HCT116 (cell line): Measurements from ENCODE around the gene SH2D7.

Experiments
- EZH2 ChIP-seq: fragments of 200-600 bp; sonication (generic); IDR thresholded peaks from 2 replicates; pipeline ENCODE4 v1.6.1; 2017; ENCODE audit warnings: antibody characterized with exemption, mixed run types
- POLR2A ChIP-seq: IDR thresholded peaks from 2 replicates; pipeline ENCODE4 v1.7.0; 2011; ENCODE audit warnings: borderline replicate concordance; ENCODE audit not compliant: insufficient read depth, insufficient read length; ENCODE audit errors: extremely low read depth
- POLR2AphosphoS5 ChIP-seq: IDR thresholded peaks from 2 replicates; pipeline ENCODE4 v1.6.1; 2011; ENCODE audit warnings: mild to moderate bottlenecking, low read depth, low read length, moderate library complexity
- RAD21 ChIP-seq: IDR thresholded peaks from 2 replicates; pipeline ENCODE4 v1.6.1; 2012; ENCODE audit warnings: low read depth, mild to moderate bottlenecking
- TCF7L2 ChIP-seq: IDR thresholded peaks from 2 replicates; pipeline ENCODE4 v1.7.0; 2011; ENCODE audit warnings: borderline replicate concordance, inconsistent platforms; ENCODE audit not compliant: insufficient read depth, insufficient read length; ENCODE audit errors: extremely low read depth
- YY1 ChIP-seq: IDR thresholded peaks from 2 replicates; pipeline ENCODE4 v1.6.1; 2011; ENCODE audit warnings: low read length, low read depth, moderate library complexity, mild to moderate bottlenecking; ENCODE audit not compliant: insufficient replicate concordance; ENCODE audit errors: extremely low read depth
- ZFX ChIP-seq: fragments of 450-650 bp; IDR thresholded peaks from 2 replicates; pipeline ENCODE4 v1.6.1; 2017
- TF ChIP-seq, protein P1 (sequence below): IDR thresholded peaks from 2 replicates; pipeline ENCODE4 v1.6.1; 2012
- TF ChIP-seq, protein P2 (sequence below), 3 experiments: fragments of 200-600 bp in 1 of 3; sonication (generic) in 1 of 3; IDR thresholded peaks in 2 of 3; conservative IDR thresholded peaks in 1 of 3; 2 replicates each; pipeline ENCODE4 v1.5.1; 2012 to 2017; ENCODE audit warnings: low read depth in 2 of 3, low read length in 2 of 3, antibody characterized with exemption in 1 of 3, borderline replicate concordance in 1 of 3, control low read depth in 1 of 3, mild to moderate bottlenecking in 1 of 3, mixed read lengths in 1 of 3, mixed run types in 1 of 3, moderate library complexity in 1 of 3; ENCODE audit not compliant: insufficient read depth in 1 of 3
- TF ChIP-seq, protein P3 (sequence below): IDR thresholded peaks from 2 replicates; pipeline ENCODE4 v1.6.1; 2012

DNA sequence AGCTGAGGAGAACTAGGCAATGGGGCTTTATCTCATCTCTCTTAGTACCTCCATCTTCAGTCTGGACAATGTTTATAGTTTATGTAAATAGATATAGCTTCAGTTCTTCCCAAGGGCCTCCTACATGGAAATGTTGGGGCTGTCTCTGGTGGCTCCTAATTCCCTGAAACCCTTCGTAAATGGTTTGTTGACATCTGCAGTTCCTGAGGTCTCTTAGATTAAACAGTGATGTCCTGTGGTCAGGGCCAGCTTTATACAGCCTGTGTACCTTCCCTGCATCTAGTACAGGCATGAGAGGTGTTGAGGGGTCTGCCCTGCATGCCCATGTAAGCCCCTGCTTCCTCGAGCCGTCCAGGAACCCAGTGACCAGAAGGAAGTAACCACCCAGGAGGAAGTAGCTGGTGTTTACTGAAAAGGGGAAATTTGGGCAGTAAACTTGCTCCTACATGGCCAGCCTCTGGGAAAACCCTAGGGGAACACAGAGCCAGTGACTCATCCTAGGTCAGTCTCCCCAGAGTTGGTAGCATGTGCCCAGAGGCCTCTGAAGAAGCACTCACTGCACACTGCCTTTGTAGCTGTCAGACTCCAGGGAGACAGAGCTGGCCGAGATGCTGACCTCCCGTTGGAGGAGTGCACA is 10.1 kb upstream of the SH2D7 start:
- TF ChIP-seq ZFX: no peak
- no peak for TF ChIP-seq EZH2
- TF ChIP-seq POLR2A: no peak
- TF ChIP-seq TCF7L2: no peak
- TF ChIP-seq, protein P1, sequence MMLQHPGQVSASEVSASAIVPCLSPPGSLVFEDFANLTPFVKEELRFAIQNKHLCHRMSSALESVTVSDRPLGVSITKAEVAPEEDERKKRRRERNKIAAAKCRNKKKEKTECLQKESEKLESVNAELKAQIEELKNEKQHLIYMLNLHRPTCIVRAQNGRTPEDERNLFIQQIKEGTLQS: no peak
- TF ChIP-seq, protein P2, sequence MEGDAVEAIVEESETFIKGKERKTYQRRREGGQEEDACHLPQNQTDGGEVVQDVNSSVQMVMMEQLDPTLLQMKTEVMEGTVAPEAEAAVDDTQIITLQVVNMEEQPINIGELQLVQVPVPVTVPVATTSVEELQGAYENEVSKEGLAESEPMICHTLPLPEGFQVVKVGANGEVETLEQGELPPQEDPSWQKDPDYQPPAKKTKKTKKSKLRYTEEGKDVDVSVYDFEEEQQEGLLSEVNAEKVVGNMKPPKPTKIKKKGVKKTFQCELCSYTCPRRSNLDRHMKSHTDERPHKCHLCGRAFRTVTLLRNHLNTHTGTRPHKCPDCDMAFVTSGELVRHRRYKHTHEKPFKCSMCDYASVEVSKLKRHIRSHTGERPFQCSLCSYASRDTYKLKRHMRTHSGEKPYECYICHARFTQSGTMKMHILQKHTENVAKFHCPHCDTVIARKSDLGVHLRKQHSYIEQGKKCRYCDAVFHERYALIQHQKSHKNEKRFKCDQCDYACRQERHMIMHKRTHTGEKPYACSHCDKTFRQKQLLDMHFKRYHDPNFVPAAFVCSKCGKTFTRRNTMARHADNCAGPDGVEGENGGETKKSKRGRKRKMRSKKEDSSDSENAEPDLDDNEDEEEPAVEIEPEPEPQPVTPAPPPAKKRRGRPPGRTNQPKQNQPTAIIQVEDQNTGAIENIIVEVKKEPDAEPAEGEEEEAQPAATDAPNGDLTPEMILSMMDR (IDR thresholded peaks at IDR 0.05 in 2 of 3, conservative IDR thresholded peaks at IDR 0.05 in 1 of 3; ENCODE audit: borderline replicate concordance in 1 of 3, insufficient read depth in 1 of 3, low read depth in 2 of 3, low read length in 2 of 3): no peak
- no peak for TF ChIP-seq POLR2AphosphoS5
- TF ChIP-seq YY1: no peak
- TF ChIP-seq, protein P3, sequence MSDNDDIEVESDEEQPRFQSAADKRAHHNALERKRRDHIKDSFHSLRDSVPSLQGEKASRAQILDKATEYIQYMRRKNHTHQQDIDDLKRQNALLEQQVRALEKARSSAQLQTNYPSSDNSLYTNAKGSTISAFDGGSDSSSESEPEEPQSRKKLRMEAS: no peak
- TF ChIP-seq RAD21: no peak
